Esophagus muscularis mucosa (tissue), 4 donors: ENCODE measurements around the gene ATP2B1.

ENCODE experiments used
- EP300 ChIP-seq: sonication (generic); formaldehyde crosslinking; IDR thresholded peaks from one replicate; pipeline ENCODE4 v1.6.1; 2017; ENCODE audit warnings: antibody characterized with exemption
- POLR2A ChIP-seq: fragments of 450-650 bp; IDR thresholded peaks from one replicate; pipeline ENCODE4 v1.6.1; 2017; ENCODE audit warnings: antibody characterized with exemption, moderate library complexity, mild to moderate bottlenecking, low read depth
- POLR2AphosphoS5 ChIP-seq, 2 donors: sonication (generic); formaldehyde crosslinking; IDR thresholded peaks; one replicate each; pipeline ENCODE4 v1.6.1; 2017; ENCODE audit warnings: antibody characterized with exemption in 2 of 2
- TF ChIP-seq, protein P1 (sequence below), 3 experiments: fragments of 200-600 bp in 2 of 3; fragments of 450-650 bp in 1 of 3; sonication (generic) in 2 of 3; IDR thresholded peaks; one replicate each; pipeline ENCODE4 v1.5.1; 2017 to 2019; ENCODE audit warnings: antibody characterized with exemption in 3 of 3, mild to moderate bottlenecking in 2 of 3, moderate library complexity in 1 of 3

DNA sequence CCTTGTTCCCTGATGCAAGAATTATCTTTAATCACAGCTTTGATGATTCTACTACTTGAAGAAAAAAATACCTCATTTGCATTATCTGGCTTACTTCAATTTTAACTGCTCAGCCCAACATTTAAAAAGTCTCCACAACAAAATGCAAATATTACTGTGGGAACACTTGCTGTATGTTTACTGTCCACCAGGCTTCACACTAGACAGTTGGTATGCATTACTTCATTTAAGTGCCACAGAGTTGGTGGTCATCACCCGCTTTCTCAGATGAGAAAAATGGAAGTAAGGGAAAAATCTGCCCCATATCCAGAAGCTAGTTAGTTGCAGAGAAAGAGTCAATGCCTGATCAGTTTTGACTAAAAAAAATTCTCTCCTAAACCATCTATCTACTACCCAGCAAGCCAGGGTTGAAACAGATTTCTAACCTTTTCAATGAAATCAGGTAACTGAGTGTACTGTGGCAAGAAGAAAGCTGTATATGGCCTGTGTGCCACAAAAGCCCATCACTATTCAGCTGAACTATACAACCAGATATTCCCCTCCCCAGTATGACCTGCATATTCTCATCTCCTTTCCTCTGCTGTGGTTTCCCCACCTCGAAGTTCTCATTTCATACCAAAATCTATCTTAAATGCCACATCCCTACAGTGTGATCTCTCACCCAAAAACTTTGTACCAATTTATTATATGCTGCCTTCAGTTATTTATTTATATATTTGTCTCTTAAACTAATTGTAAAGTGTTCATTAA is 90.3 kb downstream of the ATP2B1 start:
- TF ChIP-seq, protein P1, sequence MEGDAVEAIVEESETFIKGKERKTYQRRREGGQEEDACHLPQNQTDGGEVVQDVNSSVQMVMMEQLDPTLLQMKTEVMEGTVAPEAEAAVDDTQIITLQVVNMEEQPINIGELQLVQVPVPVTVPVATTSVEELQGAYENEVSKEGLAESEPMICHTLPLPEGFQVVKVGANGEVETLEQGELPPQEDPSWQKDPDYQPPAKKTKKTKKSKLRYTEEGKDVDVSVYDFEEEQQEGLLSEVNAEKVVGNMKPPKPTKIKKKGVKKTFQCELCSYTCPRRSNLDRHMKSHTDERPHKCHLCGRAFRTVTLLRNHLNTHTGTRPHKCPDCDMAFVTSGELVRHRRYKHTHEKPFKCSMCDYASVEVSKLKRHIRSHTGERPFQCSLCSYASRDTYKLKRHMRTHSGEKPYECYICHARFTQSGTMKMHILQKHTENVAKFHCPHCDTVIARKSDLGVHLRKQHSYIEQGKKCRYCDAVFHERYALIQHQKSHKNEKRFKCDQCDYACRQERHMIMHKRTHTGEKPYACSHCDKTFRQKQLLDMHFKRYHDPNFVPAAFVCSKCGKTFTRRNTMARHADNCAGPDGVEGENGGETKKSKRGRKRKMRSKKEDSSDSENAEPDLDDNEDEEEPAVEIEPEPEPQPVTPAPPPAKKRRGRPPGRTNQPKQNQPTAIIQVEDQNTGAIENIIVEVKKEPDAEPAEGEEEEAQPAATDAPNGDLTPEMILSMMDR (IDR thresholded peaks at IDR 0.05): peak in 1 of 3 experiments; percentile 3
- TF ChIP-seq EP300: no peak
- TF ChIP-seq POLR2A: no peak
- no peak for TF ChIP-seq POLR2AphosphoS5 (IDR thresholded peaks at IDR 0.05)
